Neural crest cell (in vitro differentiated cells): ENCODE measurements around the gene TOM1L2. TPM values are rescaled to one million over a fixed set of nuclear protein-coding genes. Genes with fewer than 3 reads are reported as not detected.
A peak's percentile ranks its signal among the peaks of the same experiment; 100 is the strongest.

Source experiments
- DNase-seq: peaks from one replicate; pipeline ENCODE4 v3.0.0; 2021; ENCODE audit warnings: low read depth, mixed read lengths, low spot score
- H3K27ac Mint-ChIP-seq: one replicate; pipeline ENCODE4 v1.8.0; 2021; ENCODE audit warnings: mild to moderate bottlenecking, mixed read lengths; ENCODE audit not compliant: unreplicated experiment
- H3K27me3 Mint-ChIP-seq: 2 replicates; pipeline ENCODE4 v1.8.0; 2021; ENCODE audit warnings: low read depth, mild to moderate bottlenecking, mixed read lengths
- H3K36me3 Mint-ChIP-seq: 2 replicates; pipeline ENCODE4 v1.8.0; 2021; ENCODE audit warnings: low read depth, mild to moderate bottlenecking, mixed read lengths
- H3K4me1 Mint-ChIP-seq: 2 replicates; pipeline ENCODE4 v1.8.0; 2021; ENCODE audit warnings: mixed read lengths
- H3K4me3 Mint-ChIP-seq: one replicate; pipeline ENCODE4 v1.8.0; 2021; ENCODE audit warnings: mild to moderate bottlenecking, mixed read lengths
- H3K9me3 Mint-ChIP-seq: 2 replicates; pipeline ENCODE4 v1.8.0; 2021; ENCODE audit warnings: mixed read lengths
- total RNA-seq: library from RNA; stranded (reverse); gene quantifications from 2 replicates; pipeline ENCODE4 v1.2.1, GENCODE V29; 2021
- TF ChIP-seq, protein P1 (sequence below): fragments of 200-600 bp; sonication (generic); conservative IDR thresholded peaks from 2 replicates; pipeline ENCODE4 v1.5.0; 2021; ENCODE audit warnings: antibody characterized with exemption, mild to moderate bottlenecking

The TOM1L2 gene
- total RNA-seq, 1 donor from 2014 or later: 15.9 TPM

DNA sequence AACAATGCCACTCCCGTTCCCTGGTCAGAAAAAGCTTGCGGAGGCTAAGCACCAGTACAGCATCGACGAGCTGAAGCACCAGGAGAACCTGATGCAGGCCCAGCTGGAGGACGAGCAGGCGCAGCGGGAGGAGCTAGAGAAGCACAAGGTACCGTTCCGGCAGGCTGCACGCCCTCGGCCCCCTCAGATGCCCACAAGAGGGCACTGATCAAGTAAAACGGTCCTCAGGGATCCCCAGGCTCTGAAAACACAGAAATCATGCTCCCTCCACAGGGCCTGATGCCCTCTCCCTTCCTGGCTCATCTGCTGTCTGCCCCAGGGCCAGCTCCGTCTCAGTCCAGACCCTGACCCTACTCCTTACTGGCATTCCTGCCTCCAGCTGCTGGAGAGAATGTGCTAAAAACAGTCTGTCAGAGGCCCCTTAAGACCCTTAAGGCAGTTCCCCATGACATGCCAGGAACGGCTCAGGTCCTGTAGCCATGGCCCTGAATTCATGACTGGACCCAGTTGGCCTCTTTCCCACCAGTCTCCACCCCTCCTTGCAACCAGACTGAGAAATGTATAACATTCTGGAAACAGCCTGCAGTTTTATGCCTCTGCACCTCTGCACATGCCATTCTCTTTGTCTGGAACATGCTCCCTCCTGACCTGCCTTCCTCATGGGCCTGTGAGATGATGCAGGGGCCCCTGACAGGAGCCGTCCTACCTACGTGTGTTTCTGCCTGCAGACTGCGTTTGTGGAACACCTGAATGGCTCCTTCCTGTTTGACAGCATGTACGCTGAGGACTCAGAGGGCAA lies 22.3 kb upstream of the TOM1L2 start:
- DNase-seq: peak; percentile 26

DNA sequence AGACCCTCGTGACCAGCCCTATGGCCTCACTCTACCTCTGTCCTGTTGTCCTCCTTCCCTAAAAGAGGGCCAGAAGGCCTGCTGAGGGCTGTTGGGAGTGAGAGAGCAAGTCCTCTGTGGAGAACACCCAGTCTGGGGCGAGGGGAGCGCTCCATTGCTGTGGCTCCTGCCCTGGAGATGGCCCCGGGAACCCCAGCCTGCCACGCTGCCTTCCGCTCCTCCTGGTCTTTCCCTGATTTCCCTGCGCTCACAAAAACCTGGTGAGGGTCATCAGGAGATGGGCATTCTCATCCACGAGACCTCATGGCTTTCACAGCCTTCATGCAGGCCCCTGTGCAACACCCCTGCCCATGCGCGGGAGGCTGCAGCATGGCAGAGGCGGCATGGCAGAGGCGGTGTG lies 21.7 kb upstream of the TOM1L2 start:
- Mint-ChIP-seq H3K4me1 (peaks cover 9% of the 10 kb centered on the region), H3K27me3 (no peaks in the 10 kb centered on the region), H3K4me3 (no peak overlapping the region)

More for the DNA sequence above, 22.3 kb upstream of the TOM1L2 start:
- TF ChIP-seq, protein P1, sequence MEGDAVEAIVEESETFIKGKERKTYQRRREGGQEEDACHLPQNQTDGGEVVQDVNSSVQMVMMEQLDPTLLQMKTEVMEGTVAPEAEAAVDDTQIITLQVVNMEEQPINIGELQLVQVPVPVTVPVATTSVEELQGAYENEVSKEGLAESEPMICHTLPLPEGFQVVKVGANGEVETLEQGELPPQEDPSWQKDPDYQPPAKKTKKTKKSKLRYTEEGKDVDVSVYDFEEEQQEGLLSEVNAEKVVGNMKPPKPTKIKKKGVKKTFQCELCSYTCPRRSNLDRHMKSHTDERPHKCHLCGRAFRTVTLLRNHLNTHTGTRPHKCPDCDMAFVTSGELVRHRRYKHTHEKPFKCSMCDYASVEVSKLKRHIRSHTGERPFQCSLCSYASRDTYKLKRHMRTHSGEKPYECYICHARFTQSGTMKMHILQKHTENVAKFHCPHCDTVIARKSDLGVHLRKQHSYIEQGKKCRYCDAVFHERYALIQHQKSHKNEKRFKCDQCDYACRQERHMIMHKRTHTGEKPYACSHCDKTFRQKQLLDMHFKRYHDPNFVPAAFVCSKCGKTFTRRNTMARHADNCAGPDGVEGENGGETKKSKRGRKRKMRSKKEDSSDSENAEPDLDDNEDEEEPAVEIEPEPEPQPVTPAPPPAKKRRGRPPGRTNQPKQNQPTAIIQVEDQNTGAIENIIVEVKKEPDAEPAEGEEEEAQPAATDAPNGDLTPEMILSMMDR: peak; percentile 48
- H3K27me3 Mint-ChIP-seq: no peaks in the 10 kb centered on the region
- no peaks in the 10 kb centered on the region for H3K9me3 Mint-ChIP-seq
- peaks cover 9% of the 10 kb centered on the region for H3K4me1 Mint-ChIP-seq
- no peaks in the 10 kb centered on the region for H3K36me3 Mint-ChIP-seq
- H3K27ac Mint-ChIP-seq: peak overlapping the region; percentile 65
- no peak overlapping the region for H3K4me3 Mint-ChIP-seq

DNA sequence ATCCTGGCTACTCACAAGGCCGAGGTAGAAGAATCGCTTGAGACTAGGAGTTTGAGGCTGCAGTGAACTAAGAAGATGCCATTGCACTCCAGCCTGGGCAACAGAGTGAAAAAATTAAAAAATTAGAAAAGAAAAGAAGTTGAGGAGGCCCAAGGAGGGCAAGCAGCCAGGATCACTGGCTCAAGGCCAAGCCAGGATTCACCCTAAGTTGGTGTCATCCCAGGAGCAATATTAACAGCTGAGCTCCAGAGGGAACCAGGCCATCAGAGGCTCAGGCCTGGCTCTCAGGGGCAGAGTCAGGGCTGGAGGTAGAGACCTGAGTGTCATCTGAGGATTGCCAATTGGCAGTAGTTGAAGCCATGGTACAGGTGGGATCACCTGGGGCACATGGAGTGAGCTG lies 21.2 kb upstream of the TOM1L2 start:
- no peaks in the 10 kb centered on the region for H3K9me3 Mint-ChIP-seq

More for the DNA sequence above, 21.7 kb upstream of the TOM1L2 start:
- Mint-ChIP-seq H3K27ac (no peak overlapping the region), H3K36me3 (no peaks in the 10 kb centered on the region), H3K9me3 (no peaks in the 10 kb centered on the region)
- TF ChIP-seq, protein P1: no peak
- no peak for DNase-seq

DNA sequence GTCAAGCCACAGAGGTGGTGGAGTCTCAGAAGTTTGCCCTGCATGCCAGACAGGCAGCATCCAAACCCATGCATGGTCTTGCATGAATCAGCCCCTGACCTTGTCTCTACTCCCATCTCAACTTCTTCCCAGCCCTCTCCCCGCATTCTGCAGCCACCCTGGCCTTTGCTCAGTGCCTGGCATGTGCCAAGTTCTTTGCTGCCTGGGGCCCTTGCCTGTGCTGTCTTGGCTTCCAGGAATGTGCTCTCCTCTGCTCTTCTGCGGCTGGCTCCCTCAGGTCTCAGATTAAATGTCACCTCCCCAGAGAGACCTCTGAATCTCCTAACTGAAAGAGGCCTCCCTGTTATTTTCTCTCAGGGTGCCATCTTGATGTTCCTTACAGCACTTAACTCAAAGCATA lies 18.1 kb upstream of the TOM1L2 start:
- H3K4me3 Mint-ChIP-seq: no peak overlapping the region
- H3K27ac Mint-ChIP-seq: no peak overlapping the region
- peaks cover 9% of the 10 kb centered on the region for H3K4me1 Mint-ChIP-seq
- H3K27me3 Mint-ChIP-seq: no peaks in the 10 kb centered on the region
- H3K36me3 Mint-ChIP-seq: no peaks in the 10 kb centered on the region
- no peaks in the 10 kb centered on the region for H3K9me3 Mint-ChIP-seq
- TF ChIP-seq, protein P1: no peak
- DNase-seq: no peak

More for the DNA sequence above, 21.2 kb upstream of the TOM1L2 start:
- H3K27ac Mint-ChIP-seq: peak overlapping the region; percentile 78
- DNase-seq: no peak
- H3K36me3 Mint-ChIP-seq: no peaks in the 10 kb centered on the region
- no peaks in the 10 kb centered on the region for H3K27me3 Mint-ChIP-seq
- TF ChIP-seq, protein P1: no peak
- H3K4me3 Mint-ChIP-seq: no peak overlapping the region
- peaks cover 9% of the 10 kb centered on the region for H3K4me1 Mint-ChIP-seq

DNA sequence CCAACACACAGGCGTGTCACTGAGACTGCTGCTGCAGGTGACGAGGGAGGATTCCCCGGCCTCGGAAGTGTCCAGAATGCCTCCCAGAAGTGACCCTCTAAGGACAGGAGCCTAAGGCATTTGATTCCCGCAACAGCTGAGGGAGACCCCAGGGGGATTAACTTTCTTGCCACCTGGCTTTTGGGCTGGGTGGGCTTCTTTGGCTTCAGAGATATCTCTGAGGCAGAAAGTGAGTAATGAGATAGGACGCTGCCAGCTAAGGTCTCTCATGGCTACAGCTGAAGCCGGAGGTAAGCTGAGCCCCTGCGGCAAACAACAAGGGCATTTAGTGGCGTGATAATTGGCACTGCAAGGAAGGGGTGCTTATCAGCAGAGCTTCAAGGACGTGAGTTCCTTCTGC lies 17.4 kb upstream of the TOM1L2 start:
- no peak for DNase-seq
- TF ChIP-seq, protein P1: no peak

More for the DNA sequence above, 17.4 kb upstream of the TOM1L2 start:
- Mint-ChIP-seq H3K27me3 (no peaks in the 10 kb centered on the region), H3K4me1 (peaks cover 3% of the 10 kb centered on the region), H3K4me3 (no peak overlapping the region), H3K9me3 (no peaks in the 10 kb centered on the region), H3K36me3 (no peaks in the 10 kb centered on the region), H3K27ac (no peak overlapping the region)
